Stimulated activated CD4-positive, alpha-beta T cell treated with anti-CD3 and anti-CD28 coated beads, Interleukin-2, amount 100 ng/mL, for 48 hours (primary cell): ENCODE data around the gene CXXC1.
"Not testable (repeated sequence)": the region's sequence is repeated elsewhere in the genome, so short reads cannot be mapped to it uniquely, and the experiment has no call there.

Experiments
- DNase-seq, 2 donors: peaks; one replicate each; pipeline ENCODE4 v3.0.0-alpha.2; 2020

CXXC1 gene

GRCh38 chr18:50273203-50274043 lies 14.1 kb downstream of the CXXC1 start:
- no peak for DNase-seq

GRCh38 chr18:50272568-50272967 lies 14.9 kb downstream of the CXXC1 start:
- DNase-seq = no peak

GRCh38 chr18:50268022-50268747 lies 19.3 kb downstream of the CXXC1 start:
- peak; percentile 71 to 78 for DNase-seq

- peak; percentile 71 to 75 for DNase-seq
Observed at GRCh38 chr18:50266248-50266704, 21.2 kb downstream of the CXXC1 start, which contains the start of gene CFAP53. CFAP53 (minus strand) TSS chr18:50266495; CDS start chr18:50266404, 91 bp downstream.

GRCh38 chr18:50262977-50263376 lies 24.5 kb downstream of the CXXC1 start:
- DNase-seq = no peak

GRCh38 chr18:50250935-50251334 lies 36.6 kb downstream of the CXXC1 start:
- DNase-seq = no peak

- DNase-seq = no peak
Observed at GRCh38 chr18:50249576-50249975, 37.9 kb downstream of the CXXC1 start.

- DNase-seq = no peak
Observed at GRCh38 chr18:50247561-50247960, 39.9 kb downstream of the CXXC1 start.

- not testable (repeated sequence) for DNase-seq
Observed at GRCh38 chr18:50241768-50242167, 45.7 kb downstream of the CXXC1 start.

- no peak for DNase-seq
Observed at GRCh38 chr18:50240080-50240563, 47.4 kb downstream of the CXXC1 start.

- DNase-seq = no peak
Observed at GRCh38 chr18:50232419-50232818, 55.1 kb downstream of the CXXC1 start.
